Natural killer cell (primary cell): ENCODE data around the gene DDX10. TPM values are rescaled to one million over a fixed set of nuclear protein-coding genes. Genes with fewer than 3 reads are reported as not detected.

Experiments
- ATAC-seq, 3 donors: fragments of 150-1000 bp in 2 of 3; fragments of 200-7000 bp in 1 of 3; cut with Tn5 transposase; 1 replicate in 1 of 3; 2 replicates in 2 of 3; pipeline ENCODE4 v1.10.0; 2021; ENCODE audit warnings: mild to moderate bottlenecking in 2 of 3, moderate library complexity in 2 of 3
- DNase-seq, 2 donors: peaks; one replicate each; pipeline versions ENCODE4 v3.0.0 to v3.0.0-alpha.2; 2013 to 2021; ENCODE audit warnings: mixed read lengths in 1 of 2
- H3K27ac ChIP-seq: one replicate; pipeline ENCODE4 v1.5.1; 2013; ENCODE audit warnings: mild to moderate bottlenecking, low read length
- H3K27me3 ChIP-seq: one replicate; pipeline ENCODE4 v1.6.1; 2013; ENCODE audit warnings: low read length; ENCODE audit not compliant: control insufficient read depth, insufficient read depth
- H3K36me3 ChIP-seq: one replicate; pipeline ENCODE4 v1.6.1; 2013; ENCODE audit warnings: low read length; ENCODE audit not compliant: control insufficient read depth, insufficient read depth
- H3K4me1 ChIP-seq: one replicate; pipeline ENCODE4 v1.6.1; 2013; ENCODE audit warnings: low read length; ENCODE audit not compliant: control insufficient read depth, insufficient read depth
- H3K4me3 ChIP-seq: one replicate; pipeline ENCODE4 v1.5.1; 2013; ENCODE audit warnings: low read length
- H3K9me3 ChIP-seq: one replicate; pipeline ENCODE4 v1.6.1; 2013; ENCODE audit warnings: low read length; ENCODE audit not compliant: control insufficient read depth, insufficient read depth
- H3K27ac Mint-ChIP-seq, 2 donors: one replicate each; pipeline ENCODE4 v1.8.0; 2022; ENCODE audit warnings: mild to moderate bottlenecking in 2 of 2, mixed read lengths in 2 of 2, moderate library complexity in 1 of 2
- H3K27me3 Mint-ChIP-seq, 2 donors: one replicate each; pipeline ENCODE4 v1.8.0; 2022; ENCODE audit warnings: low read depth in 2 of 2, mixed read lengths in 2 of 2
- H3K36me3 Mint-ChIP-seq: one replicate; pipeline ENCODE4 v1.8.0; 2022; ENCODE audit warnings: mixed read lengths
- H3K4me1 Mint-ChIP-seq, 2 donors: one replicate each; pipeline ENCODE4 v1.8.0; 2022; ENCODE audit warnings: mixed read lengths in 2 of 2
- H3K4me3 Mint-ChIP-seq: one replicate; pipeline ENCODE4 v1.8.0; 2022; ENCODE audit warnings: mild to moderate bottlenecking, moderate library complexity, mixed read lengths
- H3K9me3 Mint-ChIP-seq, 2 donors: one replicate each; pipeline ENCODE4 v1.8.0; 2022; ENCODE audit warnings: mixed read lengths in 2 of 2
- WGBS: methylation state at CpG from one replicate; pipeline ENCODE4 v1.1.7; 2013; ENCODE audit warnings: missing lambda C conversion rate; ENCODE audit not compliant: insufficient coverage; 5-methylcytosine and 5-hydroxymethylcytosine counted together
- intact Hi-C: fragments of 100-400 bp; cut with micrococcal nuclease; formaldehyde crosslinking; loops from one replicate; pipeline ENCODE4 v1.14.2; 2022
- total RNA-seq, 4 donors: library from RNA; stranded (reverse); fragments of 120-200 nt in 1 of 4; gene quantifications; one replicate each; pipeline versions ENCODE4 v1.2.3 to v1.2.4, GENCODE V29; 2013 to 2022
- TF ChIP-seq, protein P1 (sequence below): fragments of 200-600 bp; IDR thresholded peaks from one replicate; pipeline ENCODE4 v1.8.0; 2022; ENCODE audit warnings: antibody characterized with exemption

Gene DDX10
- total RNA-seq, 3 donors from 2014 or later (not counting 1 experiment from before 2014, with no cell fraction given) = 23.4 to 30.9 (median 24.9) TPM

DNA sequence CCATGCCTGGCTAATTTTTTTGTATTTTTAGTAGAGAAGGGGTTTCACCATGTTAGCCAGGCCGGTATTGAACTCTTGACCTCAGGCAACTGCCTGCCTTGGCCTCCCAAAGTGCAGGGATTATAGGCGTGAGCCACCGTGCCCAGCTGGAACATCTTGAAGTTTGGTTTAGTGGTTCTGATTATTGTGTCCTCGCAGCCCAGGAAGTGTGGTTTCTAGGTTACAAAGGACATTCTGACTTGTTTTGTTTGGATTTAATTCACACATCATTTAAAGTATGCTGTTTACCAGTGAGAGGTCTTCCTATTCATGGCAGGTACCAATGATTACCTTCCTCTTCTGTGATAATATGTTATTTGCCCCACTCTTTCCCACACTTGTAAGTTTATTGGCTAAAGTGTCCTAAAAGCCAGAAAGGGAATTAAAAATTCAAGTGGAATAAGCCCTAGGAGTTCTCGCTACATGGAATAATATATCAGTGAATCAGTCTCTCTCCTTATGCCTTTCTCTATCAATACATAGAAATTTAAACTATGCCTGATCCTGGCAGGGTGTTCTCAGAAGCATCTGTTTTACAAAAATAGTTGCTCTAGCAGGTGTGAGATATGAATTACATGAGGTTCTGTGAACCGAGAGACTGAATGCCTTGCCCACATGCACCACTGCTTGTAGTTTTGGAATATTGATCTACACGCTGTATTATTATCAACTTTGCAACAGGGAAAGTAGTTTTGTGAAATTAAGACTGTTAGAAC is 263.1 kb downstream of the DDX10 start:
- TF ChIP-seq, protein P1, sequence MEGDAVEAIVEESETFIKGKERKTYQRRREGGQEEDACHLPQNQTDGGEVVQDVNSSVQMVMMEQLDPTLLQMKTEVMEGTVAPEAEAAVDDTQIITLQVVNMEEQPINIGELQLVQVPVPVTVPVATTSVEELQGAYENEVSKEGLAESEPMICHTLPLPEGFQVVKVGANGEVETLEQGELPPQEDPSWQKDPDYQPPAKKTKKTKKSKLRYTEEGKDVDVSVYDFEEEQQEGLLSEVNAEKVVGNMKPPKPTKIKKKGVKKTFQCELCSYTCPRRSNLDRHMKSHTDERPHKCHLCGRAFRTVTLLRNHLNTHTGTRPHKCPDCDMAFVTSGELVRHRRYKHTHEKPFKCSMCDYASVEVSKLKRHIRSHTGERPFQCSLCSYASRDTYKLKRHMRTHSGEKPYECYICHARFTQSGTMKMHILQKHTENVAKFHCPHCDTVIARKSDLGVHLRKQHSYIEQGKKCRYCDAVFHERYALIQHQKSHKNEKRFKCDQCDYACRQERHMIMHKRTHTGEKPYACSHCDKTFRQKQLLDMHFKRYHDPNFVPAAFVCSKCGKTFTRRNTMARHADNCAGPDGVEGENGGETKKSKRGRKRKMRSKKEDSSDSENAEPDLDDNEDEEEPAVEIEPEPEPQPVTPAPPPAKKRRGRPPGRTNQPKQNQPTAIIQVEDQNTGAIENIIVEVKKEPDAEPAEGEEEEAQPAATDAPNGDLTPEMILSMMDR = no peak
- no peaks in the 10 kb centered on the region for H3K36me3 Mint-ChIP-seq
- intact Hi-C loops = no loop called here
- no peaks in the 10 kb centered on the region for H3K27me3 ChIP-seq
- H3K9me3 ChIP-seq = no peaks in the 10 kb centered on the region
- H3K4me3 Mint-ChIP-seq = no peak overlapping the region
- H3K36me3 ChIP-seq = no peaks in the 10 kb centered on the region
- H3K4me3 ChIP-seq = no peak overlapping the region
- ATAC-seq = no peak
- H3K27ac ChIP-seq = no peak overlapping the region
- 72% methylated on average over 6 of the region's 7 CpGs for WGBS
- no peaks in the 10 kb centered on the region for H3K4me1 ChIP-seq
- no peak for DNase-seq
- H3K27me3 Mint-ChIP-seq = no peaks in the 10 kb centered on the region
- peaks cover 0 to 15% of the 10 kb centered on the region in 2 donors for H3K4me1 Mint-ChIP-seq
- H3K9me3 Mint-ChIP-seq = no peaks in the 10 kb centered on the region
- no peak overlapping the region for H3K27ac Mint-ChIP-seq

DNA sequence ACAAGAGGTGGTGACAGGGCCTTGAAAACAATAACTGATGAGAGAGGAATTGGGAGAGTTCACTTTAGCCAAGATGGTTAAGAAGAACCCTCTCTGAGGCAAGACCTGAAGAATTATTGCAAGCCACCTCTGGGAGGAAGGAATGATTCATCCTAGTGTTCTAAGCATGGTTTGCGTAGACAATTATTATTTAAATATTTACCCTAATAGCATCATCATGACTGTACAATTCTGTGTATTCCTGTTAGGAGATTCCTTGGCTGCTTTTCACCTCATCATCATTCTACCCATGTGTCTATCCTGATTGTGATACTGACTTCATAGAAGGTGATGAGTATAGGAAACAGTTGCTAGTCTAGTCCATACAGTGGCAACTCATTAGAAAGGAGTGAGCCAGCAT is 264.4 kb downstream of the DDX10 start:
- Mint-ChIP-seq H3K27ac (no peak overlapping the region), H3K9me3 (no peaks in the 10 kb centered on the region), H3K36me3 (no peaks in the 10 kb centered on the region), H3K4me3 (no peak overlapping the region), H3K27me3 (no peaks in the 10 kb centered on the region), H3K4me1 (peaks cover 0 to 15% of the 10 kb centered on the region in 2 donors)
- TF ChIP-seq, protein P1 = no peak
- ATAC-seq (no peak), DNase-seq (no peak)
- Histone ChIP-seq H3K27ac (no peak overlapping the region), H3K27me3 (no peaks in the 10 kb centered on the region), H3K9me3 (no peaks in the 10 kb centered on the region), H3K4me1 (no peaks in the 10 kb centered on the region), H3K36me3 (no peaks in the 10 kb centered on the region), H3K4me3 (no peak overlapping the region)
- intact Hi-C loops = no loop called here
- no CpG with 5 or more reads among the region's 1 CpG for WGBS

DNA sequence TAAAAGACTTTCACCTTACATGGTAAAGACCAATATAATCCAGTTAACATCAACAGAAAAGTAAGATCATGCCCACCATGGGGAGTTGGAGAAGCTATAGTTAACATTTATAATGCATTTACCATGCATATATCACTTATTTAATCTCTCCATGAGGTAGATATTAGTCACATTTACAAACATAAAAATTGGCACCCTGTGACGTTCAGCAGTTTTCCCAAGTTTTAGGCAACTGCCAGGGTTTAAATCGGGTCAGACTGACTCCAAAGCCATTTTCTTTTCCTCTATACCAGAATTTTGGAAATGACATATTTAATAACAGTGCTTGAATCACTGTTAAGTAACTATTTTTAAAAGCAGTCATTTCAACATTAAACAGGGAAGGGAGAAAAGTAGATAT is 266.3 kb downstream of the DDX10 start:
- Histone ChIP-seq H3K9me3 (no peaks in the 10 kb centered on the region), H3K4me3 (no peak overlapping the region), H3K27ac (no peak overlapping the region), H3K4me1 (no peaks in the 10 kb centered on the region), H3K36me3 (no peaks in the 10 kb centered on the region), H3K27me3 (no peaks in the 10 kb centered on the region)
- Mint-ChIP-seq H3K4me3 (no peak overlapping the region), H3K36me3 (no peaks in the 10 kb centered on the region), H3K27ac (no peak overlapping the region), H3K4me1 (peaks cover 0 to 15% of the 10 kb centered on the region in 2 donors), H3K27me3 (no peaks in the 10 kb centered on the region), H3K9me3 (no peaks in the 10 kb centered on the region)
- intact Hi-C loops = no loop called here
- WGBS = 100% methylated on average over 1 of the region's 2 CpGs
- ATAC-seq (no peak), DNase-seq (no peak)
- TF ChIP-seq, protein P1 = no peak

DNA sequence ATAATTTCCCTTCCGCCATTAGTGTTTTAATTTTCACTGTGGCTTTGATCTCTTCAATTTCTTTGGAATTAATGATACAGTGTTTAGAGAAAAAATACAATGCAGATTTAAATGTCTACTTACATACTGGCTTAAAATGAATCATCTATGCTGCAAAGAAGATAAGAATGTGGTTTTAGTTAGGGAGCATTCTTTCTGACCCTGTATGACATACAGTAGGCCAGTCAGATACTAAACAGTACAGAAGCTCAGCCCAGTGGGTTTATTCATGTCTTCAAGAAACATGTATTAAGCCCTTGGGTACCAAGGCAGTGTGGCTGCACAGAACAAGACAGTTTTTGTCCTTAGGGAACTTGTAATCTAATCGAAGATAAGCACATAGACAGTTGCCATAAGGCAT is 268.8 kb downstream of the DDX10 start:
- no peaks in the 10 kb centered on the region for H3K27me3 Mint-ChIP-seq
- 97% methylated on average over 1 of the region's 2 CpGs for WGBS
- H3K9me3 Mint-ChIP-seq = no peaks in the 10 kb centered on the region
- no peak overlapping the region for H3K27ac Mint-ChIP-seq
- DNase-seq = no peak
- Histone ChIP-seq H3K27ac (no peak overlapping the region), H3K4me1 (no peaks in the 10 kb centered on the region), H3K9me3 (no peaks in the 10 kb centered on the region), H3K27me3 (no peaks in the 10 kb centered on the region), H3K36me3 (no peaks in the 10 kb centered on the region), H3K4me3 (no peak overlapping the region)
- TF ChIP-seq, protein P1 = no peak
- peaks cover 0 to 8% of the 10 kb centered on the region in 2 donors for H3K4me1 Mint-ChIP-seq
- no peak overlapping the region for H3K4me3 Mint-ChIP-seq
- no peaks in the 10 kb centered on the region for H3K36me3 Mint-ChIP-seq
- no peak for ATAC-seq
- intact Hi-C loops = no loop called here
